A673 (cell line): ENCODE measurements around the gene FBXO48. TPM values are rescaled to one million over a fixed set of nuclear protein-coding genes. Genes with fewer than 3 reads are reported as not detected.

Experiments
- BruUV-seq: library from RNA; stranded (reverse); fragments of 400-500 nt; replicated peaks from 2 replicates; lab custom pipeline; 2021; lab: Mats Ljungman, UMichigan
- CTCF ChIA-PET: fragments of 300-600 bp; sonication (Branson Sonifier 250); formaldehyde crosslinking; loops from one replicate; lab custom pipeline; 2022; ENCODE audit warnings: antibody characterized with exemption; lab: Charles Lee
- POLR2A ChIA-PET: fragments of 300-600 bp; sonication (Branson Sonifier 250); formaldehyde crosslinking; loops from one replicate; lab custom pipeline; 2022; ENCODE audit warnings: antibody characterized with exemption; ENCODE audit not compliant: low non-redundant PET; lab: Charles Lee
- DNase-seq: peaks from one replicate; pipeline ENCODE4 v3.0.0-alpha.2; 2015; ENCODE audit warnings: low spot score
- H3K27ac ChIP-seq: fragments of 200-600 bp; sonication (generic); 2 replicates; pipeline ENCODE4 v1.5.1; 2016; ENCODE audit warnings: mixed run types, low read depth, mild to moderate bottlenecking, mixed read lengths, antibody characterized with exemption, low read length; ENCODE audit not compliant: poor library complexity, severe bottlenecking
- H3K27me3 ChIP-seq: fragments of 200-600 bp; sonication (generic); replicated peaks from 2 replicates; pipeline ENCODE4 v1.6.1; 2017; ENCODE audit warnings: mixed run types, low read depth, mild to moderate bottlenecking, mixed read lengths, antibody characterized with exemption, low read length; ENCODE audit not compliant: insufficient read depth, poor library complexity
- H3K36me3 ChIP-seq: fragments of 200-600 bp; sonication (generic); 2 replicates; pipeline ENCODE4 v1.6.1; 2016; ENCODE audit warnings: mixed run types, mild to moderate bottlenecking, mixed read lengths, antibody characterized with exemption, low read length; ENCODE audit not compliant: insufficient read depth, poor library complexity, severe bottlenecking
- H3K4me1 ChIP-seq: fragments of 200-600 bp; sonication (generic); 2 replicates; pipeline ENCODE4 v1.6.1; 2017; ENCODE audit warnings: mixed run types, mild to moderate bottlenecking, mixed read lengths, antibody characterized with exemption, low read length; ENCODE audit not compliant: insufficient read depth, poor library complexity, severe bottlenecking
- H3K4me3 ChIP-seq: fragments of 200-600 bp; sonication (generic); 2 replicates; pipeline ENCODE4 v1.5.1; 2016; ENCODE audit warnings: low read depth, mixed run types, mild to moderate bottlenecking, mixed read lengths, low read length; ENCODE audit not compliant: poor library complexity, severe bottlenecking
- H3K9me3 ChIP-seq: fragments of 200-600 bp; sonication (generic); 2 replicates; pipeline ENCODE4 v1.6.1; 2016; ENCODE audit warnings: mixed run types, low read depth, mild to moderate bottlenecking, mixed read lengths, antibody characterized with exemption, low read length; ENCODE audit not compliant: poor library complexity, severe bottlenecking
- EZH2 ChIP-seq: fragments of 200-600 bp; sonication (generic); IDR thresholded peaks from 2 replicates; pipeline ENCODE4 v1.6.1; 2017; ENCODE audit warnings: borderline replicate concordance, low read depth, mild to moderate bottlenecking, mixed read lengths, antibody characterized with exemption, low read length; ENCODE audit not compliant: poor library complexity, severe bottlenecking
- intact Hi-C: fragments of 100-400 bp; cut with micrococcal nuclease; formaldehyde crosslinking; loops from one replicate; pipeline ENCODE4 v1.10.0; 2022; ENCODE audit not compliant: unreplicated experiment
- total RNA-seq: library from RNA; stranded (reverse); gene quantifications from 2 replicates; pipeline ENCODE4 v1.2.3, GENCODE V29; 2021
- TF ChIP-seq, protein P1 (sequence below): fragments of 300-800, 200-600 bp; sonication (generic); conservative IDR thresholded peaks from 2 replicates; pipeline ENCODE4 v1.5.1; 2017; ENCODE audit warnings: low read depth, mild to moderate bottlenecking, antibody characterized with exemption, low read length, moderate library complexity, mixed read lengths

Gene FBXO48
- total RNA-seq, 1 experiment from 2014 or later, result 2.0 TPM

GRCh38 chr2:68420254-68420910 is 46.7 kb downstream of the FBXO48 start:
- intact Hi-C loops, result no loop called here
- H3K36me3 ChIP-seq, result no peaks in the 10 kb centered on the region
- H3K27me3 ChIP-seq, result no peaks in the 10 kb centered on the region
- no peaks in the 10 kb centered on the region for H3K4me1 ChIP-seq
- ChIA-PET CTCF (no interaction called here), POLR2A (no interaction called here)
- no peak overlapping the region for H3K4me3 ChIP-seq
- no peaks in the 10 kb centered on the region for H3K9me3 ChIP-seq
- TF ChIP-seq, protein P1, sequence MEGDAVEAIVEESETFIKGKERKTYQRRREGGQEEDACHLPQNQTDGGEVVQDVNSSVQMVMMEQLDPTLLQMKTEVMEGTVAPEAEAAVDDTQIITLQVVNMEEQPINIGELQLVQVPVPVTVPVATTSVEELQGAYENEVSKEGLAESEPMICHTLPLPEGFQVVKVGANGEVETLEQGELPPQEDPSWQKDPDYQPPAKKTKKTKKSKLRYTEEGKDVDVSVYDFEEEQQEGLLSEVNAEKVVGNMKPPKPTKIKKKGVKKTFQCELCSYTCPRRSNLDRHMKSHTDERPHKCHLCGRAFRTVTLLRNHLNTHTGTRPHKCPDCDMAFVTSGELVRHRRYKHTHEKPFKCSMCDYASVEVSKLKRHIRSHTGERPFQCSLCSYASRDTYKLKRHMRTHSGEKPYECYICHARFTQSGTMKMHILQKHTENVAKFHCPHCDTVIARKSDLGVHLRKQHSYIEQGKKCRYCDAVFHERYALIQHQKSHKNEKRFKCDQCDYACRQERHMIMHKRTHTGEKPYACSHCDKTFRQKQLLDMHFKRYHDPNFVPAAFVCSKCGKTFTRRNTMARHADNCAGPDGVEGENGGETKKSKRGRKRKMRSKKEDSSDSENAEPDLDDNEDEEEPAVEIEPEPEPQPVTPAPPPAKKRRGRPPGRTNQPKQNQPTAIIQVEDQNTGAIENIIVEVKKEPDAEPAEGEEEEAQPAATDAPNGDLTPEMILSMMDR, result no peak
- no peak for TF ChIP-seq EZH2
- H3K27ac ChIP-seq, result peak overlapping the region; percentile 28
- BruUV-seq, result no TSS peak
- peak; percentile 27 for DNase-seq

DNA sequence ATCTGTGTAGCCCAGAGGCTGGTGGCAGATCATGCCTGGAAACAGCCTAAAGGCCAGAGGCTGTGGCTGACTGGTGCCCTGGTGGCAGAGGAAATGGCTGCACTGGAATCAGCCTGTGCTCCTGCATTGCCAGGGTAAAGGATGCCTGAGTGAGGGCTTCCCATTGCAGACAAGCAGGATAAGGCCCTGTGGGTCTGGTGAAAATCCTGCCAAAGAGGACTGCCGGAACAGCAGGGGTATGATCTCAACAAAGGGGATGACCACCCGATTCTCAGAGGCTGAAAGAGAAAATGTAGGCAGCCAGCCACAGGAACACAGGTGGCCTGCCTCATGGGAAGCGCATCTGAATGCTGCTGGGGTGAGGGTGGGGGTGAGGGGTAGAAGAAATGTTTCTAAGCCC is 48.2 kb downstream of the FBXO48 start:
- H3K27me3 ChIP-seq, result no peaks in the 10 kb centered on the region
- CTCF ChIA-PET, result no interaction called here
- no peak overlapping the region for H3K27ac ChIP-seq
- POLR2A ChIA-PET, result no interaction called here
- intact Hi-C loops, result no loop called here
- TF ChIP-seq EZH2, result no peak
- no TSS peak for BruUV-seq
- no peaks in the 10 kb centered on the region for H3K9me3 ChIP-seq
- no peaks in the 10 kb centered on the region for H3K36me3 ChIP-seq
- no peaks in the 10 kb centered on the region for H3K4me1 ChIP-seq
- H3K4me3 ChIP-seq, result no peak overlapping the region
- DNase-seq, result no peak

DNA sequence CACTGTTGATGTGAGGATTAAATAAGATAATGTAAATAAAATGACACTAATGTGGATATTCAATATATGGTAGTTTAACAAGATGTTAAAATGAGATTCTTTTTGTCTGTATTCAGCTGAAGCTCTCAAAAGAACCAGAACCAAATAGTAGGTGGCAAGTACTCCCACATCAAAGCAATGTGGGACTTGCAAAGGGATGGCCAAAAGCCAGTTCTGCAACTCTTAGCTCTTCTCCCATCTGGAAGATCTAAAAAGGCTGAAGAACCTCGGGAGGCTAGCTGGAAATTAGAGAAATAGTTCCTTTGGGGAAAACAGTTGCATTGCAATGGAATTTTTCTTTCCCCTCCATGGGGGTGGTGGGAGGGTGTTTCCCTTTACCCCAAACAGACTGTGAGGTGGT is 48.7 kb downstream of the FBXO48 start:
- no peak overlapping the region for H3K27ac ChIP-seq
- no peaks in the 10 kb centered on the region for H3K4me1 ChIP-seq
- ChIA-PET CTCF (no interaction called here), POLR2A (no interaction called here)
- no TSS peak for BruUV-seq
- no peaks in the 10 kb centered on the region for H3K36me3 ChIP-seq
- intact Hi-C loops, result no loop called here
- TF ChIP-seq, protein P1, result no peak
- no peak overlapping the region for H3K4me3 ChIP-seq
- no peaks in the 10 kb centered on the region for H3K27me3 ChIP-seq
- no peak for DNase-seq
- H3K9me3 ChIP-seq, result no peaks in the 10 kb centered on the region

DNA sequence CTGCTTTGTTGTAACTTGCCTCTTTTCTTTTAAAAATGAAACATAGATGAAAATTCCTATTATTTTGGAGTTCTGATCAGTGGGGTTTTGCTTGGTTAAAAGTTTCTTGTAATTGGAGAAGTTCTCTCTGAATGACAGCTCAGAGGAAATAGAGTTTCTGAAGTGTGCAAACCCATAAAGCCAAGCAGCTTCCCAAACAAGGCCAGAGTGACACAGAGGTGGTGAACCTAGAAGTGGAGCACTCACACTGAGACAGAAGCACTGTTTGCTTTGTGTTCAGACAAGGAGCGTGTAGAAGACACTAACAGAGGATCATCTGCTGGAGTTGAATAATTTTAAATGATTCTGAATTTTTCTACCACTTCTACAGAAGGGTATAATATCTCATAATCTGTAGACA is 49.2 kb downstream of the FBXO48 start:
- Histone ChIP-seq H3K4me3 (no peak overlapping the region), H3K36me3 (no peaks in the 10 kb centered on the region), H3K27me3 (no peaks in the 10 kb centered on the region), H3K27ac (no peak overlapping the region), H3K4me1 (no peaks in the 10 kb centered on the region), H3K9me3 (no peaks in the 10 kb centered on the region)
- TF ChIP-seq EZH2, result no peak
- TF ChIP-seq, protein P1, result no peak
- intact Hi-C loops, result no loop called here
- ChIA-PET CTCF (no interaction called here), POLR2A (no interaction called here)
- DNase-seq, result no peak
- BruUV-seq, result no TSS peak
